Left lung (tissue), 10 donors: ENCODE measurements around the gene CHCHD4. TPM values are rescaled to one million over a fixed set of nuclear protein-coding genes. Genes with fewer than 3 reads are reported as not detected.
"Not testable (repeated sequence)": the region's sequence is repeated elsewhere in the genome, so short reads cannot be mapped to it uniquely, and the experiment has no call there.

ENCODE experiments used
- ATAC-seq: fragments of 200-7000 bp; cut with Tn5 transposase; one replicate; pipeline ENCODE4 v1.9.1; 2020; ENCODE audit warnings: moderate library complexity
- DNase-seq, 4 donors: peaks; one replicate each; pipeline ENCODE4 v3.0.0-alpha.2; 2013 to 2020
- H3K27ac ChIP-seq, 2 donors: fragments of 200-600 bp; sonication (generic) in 1 of 2; one replicate each; pipeline versions ENCODE4 v1.5.0 to v1.8.0; 2020 to 2021
- H3K27me3 ChIP-seq, 2 donors: fragments of 200-600 bp; sonication (generic) in 1 of 2; one replicate each; pipeline versions ENCODE4 v1.5.0 to v1.8.0; 2020 to 2021
- H3K36me3 ChIP-seq, 2 donors: fragments of 200-600 bp; sonication (generic) in 1 of 2; one replicate each; pipeline versions ENCODE4 v1.5.0 to v1.8.0; 2020 to 2021
- H3K4me1 ChIP-seq, 2 donors: fragments of 200-600 bp; one replicate each; pipeline ENCODE4 v1.8.0; 2021
- H3K4me3 ChIP-seq, 2 donors: fragments of 200-600 bp; sonication (generic) in 1 of 2; one replicate each; pipeline versions ENCODE4 v1.5.0 to v1.8.0; 2020 to 2021; ENCODE audit warnings: mild to moderate bottlenecking in 1 of 2
- H3K9me3 ChIP-seq, 2 donors: fragments of 200-600 bp; sonication (generic) in 1 of 2; one replicate each; pipeline versions ENCODE4 v1.5.0 to v1.8.0; 2020 to 2021
- CTCF ChIP-seq, 2 donors: fragments of 200-600 bp; sonication (generic) in 1 of 2; IDR thresholded peaks; one replicate each; pipeline versions ENCODE4 v1.5.0 to v1.8.0; 2021; ENCODE audit warnings: antibody characterized with exemption in 2 of 2
- intact Hi-C, 2 donors: fragments of 100-400 bp; cut with DNase I; formaldehyde crosslinking; loops; one replicate each; pipeline versions ENCODE4 v1.11.2 to v1.14.2; 2022
- polyA plus RNA-seq, 6 donors: library from polyadenylated mRNA; unstranded; fragments of 120-200 nt; gene quantifications; one replicate each; pipeline ENCODE4 v1.2.1, GENCODE V29; 2013; ENCODE audit not compliant: insufficient read length in 6 of 6
- total RNA-seq, 2 donors: library from RNA; stranded (reverse); fragmentation: NEBNext Ultra II Directional; extraction: Animal tissue kit (Norgen Biotek cat#: 25700); gene quantifications; one replicate each; pipeline ENCODE4 v1.2.1, GENCODE V29; 2021
- donor health status: DM: no; HTN: yes; CAD: no.
- donor health status: DM: no; HTN: no; CAD: no.

Gene CHCHD4
- total and polyA plus RNA-seq, 8 donors = 9.6 to 15.3 (median 13.4) TPM

- ATAC-seq (no peak), DNase-seq (no peak)
- Histone ChIP-seq H3K36me3 (no peaks in the 10 kb centered on the region), H3K4me1 (no peaks in the 10 kb centered on the region), H3K27ac (no peak overlapping the region), H3K9me3 (peaks cover 0 to 12% of the 10 kb centered on the region in 2 donors), H3K27me3 (no peaks in the 10 kb centered on the region), H3K4me3 (no peak overlapping the region)
- intact Hi-C loops = no loop called here
- no peak for TF ChIP-seq CTCF (IDR thresholded peaks at IDR 0.05)
Observed at GRCh38 chr3:14096742-14097141, 27.9 kb downstream of the CHCHD4 start.

- Histone ChIP-seq H3K27me3 (no peaks in the 10 kb centered on the region), H3K4me3 (no peak overlapping the region), H3K36me3 (no peaks in the 10 kb centered on the region), H3K27ac (no peak overlapping the region), H3K9me3 (peaks cover 0 to 15% of the 10 kb centered on the region in 2 donors), H3K4me1 (no peaks in the 10 kb centered on the region)
- ATAC-seq (no peak), DNase-seq (no peak)
- intact Hi-C loops = no loop called here
- no peak for TF ChIP-seq CTCF (IDR thresholded peaks at IDR 0.05)
Observed at GRCh38 chr3:14093831-14094230, 30.8 kb downstream of the CHCHD4 start.

- no peak for TF ChIP-seq CTCF (IDR thresholded peaks at IDR 0.05)
- H3K36me3 ChIP-seq = no peaks in the 10 kb centered on the region
- no peak overlapping the region for H3K4me3 ChIP-seq
- ATAC-seq = no peak
- peaks cover 0 to 16% of the 10 kb centered on the region in 2 donors for H3K9me3 ChIP-seq
- no peak for DNase-seq
- intact Hi-C loops = no loop called here
- H3K27ac ChIP-seq = no peak overlapping the region
- H3K27me3 ChIP-seq = no peaks in the 10 kb centered on the region
- H3K4me1 ChIP-seq = no peaks in the 10 kb centered on the region
Observed at GRCh38 chr3:14092464-14092863, 32.2 kb downstream of the CHCHD4 start.

- intact Hi-C loops, H3K27me3 ChIP-seq, H3K4me3 ChIP-seq, H3K4me1 ChIP-seq, H3K36me3 ChIP-seq, ATAC-seq, H3K27ac ChIP-seq, DNase-seq: not testable (repeated sequence)
- H3K9me3 ChIP-seq = peaks cover 0 to 16% of the 10 kb centered on the region in 2 donors
Observed at GRCh38 chr3:14091959-14092358, 32.7 kb downstream of the CHCHD4 start.

GRCh38 chr3:14087461-14087860 lies 37.2 kb downstream of the CHCHD4 start:
- DNase-seq, intact Hi-C loops, H3K4me3 ChIP-seq, H3K36me3 ChIP-seq, H3K4me1 ChIP-seq, H3K27me3 ChIP-seq, H3K27ac ChIP-seq, ATAC-seq: not testable (repeated sequence)
- H3K9me3 ChIP-seq = peaks cover 0 to 16% of the 10 kb centered on the region in 2 donors

- Histone ChIP-seq H3K4me1 (no peaks in the 10 kb centered on the region), H3K27ac (no peak overlapping the region), H3K4me3 (no peak overlapping the region), H3K27me3 (no peaks in the 10 kb centered on the region), H3K9me3 (peaks cover 0 to 13% of the 10 kb centered on the region in 2 donors), H3K36me3 (no peaks in the 10 kb centered on the region)
- intact Hi-C loops = no loop called here
- ATAC-seq (no peak), DNase-seq (no peak)
- TF ChIP-seq CTCF (IDR thresholded peaks at IDR 0.05) = no peak
Observed at GRCh38 chr3:14082108-14082657, 42.5 kb downstream of the CHCHD4 start.
